Measurements from ENCODE around the gene KIF26B.

GRCh38 chr1:245692318-245692717, 537.5 kb downstream of the KIF26B start:
- TF ChIP-seq CTCF (IDR thresholded peaks at IDR 0.05) (no peak), EP300 (IDR thresholded peaks at IDR 0.05) (no peak)

All from suprapubic skin (tissue), 3 donors.